ENCODE measurements around the gene PRR29. TPM values are rescaled to one million over a fixed set of nuclear protein-coding genes. Genes with fewer than 3 reads are reported as not detected.

The PRR29 gene
- total and polyA plus RNA-seq, 4 donors: 8.0 to 36.8 (median 9.1) TPM

- no peak for ATAC-seq (ENCODE audit: insufficient read depth, low FRiP score)
- Histone ChIP-seq H3K36me3 (ENCODE audit: control insufficient read depth in 4 of 4, insufficient read depth in 4 of 4, low read length in 4 of 4) (peaks cover 0 to 12% (median 3%) of the 10 kb centered on the region in 4 donors), H3K27ac (ENCODE audit: low read depth in 1 of 2, low read length in 1 of 2) (no peak overlapping the region), H3K9me3 (ENCODE audit: control insufficient read depth in 4 of 4, insufficient read depth in 3 of 4, low read length in 3 of 4) (no peaks in the 10 kb centered on the region), H3K27me3 (ENCODE audit: control insufficient read depth in 3 of 3, insufficient read depth in 3 of 3, low read length in 2 of 3) (no peaks in the 10 kb centered on the region), H3K4me3 (no peak overlapping the region), H3K4me1 (ENCODE audit: control insufficient read depth in 5 of 5, insufficient read depth in 5 of 5, low read length in 5 of 5) (peaks cover 0 to 3% (median 0%) of the 10 kb centered on the region in 5 donors), H3K9ac (ENCODE audit: insufficient read depth in 1 of 2, low read length in 2 of 2) (no peak overlapping the region)
- no peak for DNase-seq
- no peak for TF ChIP-seq CTCF (IDR thresholded peaks at IDR 0.05; ENCODE audit: control extremely low read depth, extremely low read depth)
- 90 to 92% methylated on average over 14 of the region's 14 CpGs for WGBS, 2 donors
Measured at GRCh38 chr17:64036198-64036922, 38.2 kb downstream of the PRR29 start.

GRCh38 chr17:64037180-64037579 lies 39.0 kb downstream of the PRR29 start:
- Histone ChIP-seq H3K9ac (ENCODE audit: insufficient read depth in 1 of 2, low read length in 2 of 2) (no peak overlapping the region), H3K4me1 (ENCODE audit: control insufficient read depth in 5 of 5, insufficient read depth in 5 of 5, low read length in 5 of 5) (peaks cover 0 to 3% (median 0%) of the 10 kb centered on the region in 5 donors), H3K27me3 (ENCODE audit: control insufficient read depth in 3 of 3, insufficient read depth in 3 of 3, low read length in 2 of 3) (no peaks in the 10 kb centered on the region), H3K9me3 (ENCODE audit: control insufficient read depth in 4 of 4, insufficient read depth in 3 of 4, low read length in 3 of 4) (no peaks in the 10 kb centered on the region), H3K27ac (ENCODE audit: low read depth in 1 of 2, low read length in 1 of 2) (no peak overlapping the region), H3K4me3 (no peak overlapping the region), H3K36me3 (ENCODE audit: control insufficient read depth in 4 of 4, insufficient read depth in 4 of 4, low read length in 4 of 4) (peaks cover 0 to 17% (median 3%) of the 10 kb centered on the region in 4 donors)
- DNase-seq: no peak
- WGBS, 2 donors: 84% methylated on average over 6 of the region's 6 CpGs
- TF ChIP-seq CTCF (IDR thresholded peaks at IDR 0.05; ENCODE audit: control extremely low read depth, extremely low read depth): no peak
- no peak for ATAC-seq (ENCODE audit: insufficient read depth, low FRiP score)

- 97% methylated on average over 5 of the region's 5 CpGs for WGBS, 2 donors
Measured at GRCh38 chr17:64037802-64038201, 39.7 kb downstream of the PRR29 start.

More at GRCh38 chr17:64037802-64038201, 39.7 kb downstream of the PRR29 start:
- ATAC-seq (ENCODE audit: insufficient read depth, low FRiP score) (no peak), DNase-seq (no peak)
- H3K4me1 ChIP-seq (ENCODE audit: control insufficient read depth in 5 of 5, insufficient read depth in 5 of 5, low read length in 5 of 5): peaks cover 0 to 3% (median 0%) of the 10 kb centered on the region in 5 donors
- H3K27me3 ChIP-seq (ENCODE audit: control insufficient read depth in 3 of 3, insufficient read depth in 3 of 3, low read length in 2 of 3): no peaks in the 10 kb centered on the region
- H3K27ac ChIP-seq (ENCODE audit: low read depth in 1 of 2, low read length in 1 of 2): no peak overlapping the region
- H3K9me3 ChIP-seq (ENCODE audit: control insufficient read depth in 4 of 4, insufficient read depth in 3 of 4, low read length in 3 of 4): no peaks in the 10 kb centered on the region
- no peak for TF ChIP-seq CTCF (IDR thresholded peaks at IDR 0.05; ENCODE audit: control extremely low read depth, extremely low read depth)
- no peak overlapping the region for H3K4me3 ChIP-seq
- H3K36me3 ChIP-seq (ENCODE audit: control insufficient read depth in 4 of 4, insufficient read depth in 4 of 4, low read length in 4 of 4): peaks cover 0 to 18% (median 3%) of the 10 kb centered on the region in 4 donors
- no peak overlapping the region for H3K9ac ChIP-seq (ENCODE audit: insufficient read depth in 1 of 2, low read length in 2 of 2)
